Kidney (tissue), 14 donors: Measurements from ENCODE around the gene PANX2. TPM values are rescaled to one million over a fixed set of nuclear protein-coding genes. Genes with fewer than 3 reads are reported as not detected.
"Not testable (repeated sequence)": the region's sequence is repeated elsewhere in the genome, so short reads cannot be mapped to it uniquely, and the experiment has no call there.

ENCODE experiments used
- DNase-seq, 5 donors: peaks; one replicate each; pipeline ENCODE4 v3.0.0-alpha.2; 2013 to 2020
- FAIRE-seq: peaks from 2 replicates; lab custom pipeline; 2012; peaks lifted over from hg19 to GRCh38; lab: Jason Lieb, UNC
- H3K27ac ChIP-seq, 2 donors: one replicate each; pipeline ENCODE4 v1.7.0; 2013; ENCODE audit warnings: low read depth in 2 of 2, low read length in 2 of 2, inconsistent platforms in 1 of 2
- H3K27me3 ChIP-seq: one replicate; pipeline ENCODE4 v1.7.1; 2013; ENCODE audit warnings: low read length, inconsistent platforms; ENCODE audit not compliant: control insufficient read depth, insufficient read depth
- H3K36me3 ChIP-seq, 3 donors: one replicate each; pipeline versions ENCODE4 v1.7.0 to v1.7.1; 2013; ENCODE audit warnings: low read length in 3 of 3, control low read depth in 1 of 3, inconsistent platforms in 1 of 3; ENCODE audit not compliant: insufficient read depth in 3 of 3, control insufficient read depth in 2 of 3
- H3K4me1 ChIP-seq, 3 donors: one replicate each; pipeline versions ENCODE4 v1.7.0 to v1.7.1; 2013; ENCODE audit warnings: low read length in 3 of 3, inconsistent platforms in 1 of 3, low read depth in 1 of 3; ENCODE audit not compliant: control insufficient read depth in 2 of 3, insufficient read depth in 2 of 3
- H3K4me3 ChIP-seq, 3 donors: one replicate each; pipeline versions ENCODE4 v1.7.0 to v1.8.1; 2013; ENCODE audit warnings: low read length in 3 of 3, control low read depth in 1 of 3, inconsistent platforms in 1 of 3
- H3K9ac ChIP-seq, 3 donors: one replicate each; pipeline versions ENCODE4 v1.7.0 to v1.7.1; 2013; ENCODE audit warnings: low read length in 3 of 3, control low read depth in 1 of 3, inconsistent platforms in 1 of 3
- H3K9me3 ChIP-seq, 3 donors: one replicate each; pipeline versions ENCODE4 v1.7.0 to v1.7.1; 2013; ENCODE audit warnings: low read length in 3 of 3, control low read depth in 1 of 3, inconsistent platforms in 1 of 3; ENCODE audit not compliant: control insufficient read depth in 2 of 3, insufficient read depth in 1 of 3
- intact Hi-C: fragments of 100-400 bp; cut with DNase I; formaldehyde crosslinking; loops from one replicate; pipeline ENCODE4 v1.11.1; 2022
- polyA plus RNA-seq: library from polyadenylated mRNA; stranded (reverse); fragments of 350-450 nt; fragmentation: Illumina TruSeq; extraction: RNeasy Lipid Tissue Mini Kit (QIAGEN cat#74804); gene quantifications from one replicate; pipeline ENCODE4 v1.2.3, GENCODE V29; 2014; ENCODE audit warnings: low read depth, low replicate concordance; ENCODE audit not compliant: insufficient read depth
- total RNA-seq: library from RNA; stranded (reverse); fragmentation: NEBNext Ultra II Directional; extraction: Animal tissue kit (Norgen Biotek cat#: 25700); gene quantifications from one replicate; pipeline ENCODE4 v1.2.1, GENCODE V29; 2021
- TF ChIP-seq, protein P1 (sequence below): IDR thresholded peaks from 3 replicates; pipeline ENCODE4 v1.5.1; 2012; ENCODE audit warnings: mild to moderate bottlenecking, moderate library complexity, borderline replicate concordance; ENCODE audit not compliant: insufficient read depth; ENCODE audit errors: extremely low read depth
- donor health status: control.
- donor health status: control.
- donor health status: control.
- donor health status: control.
- donor health status: control.
- donor health status: DM: yes; HTN: yes; CAD: no.
- donor health status: Normal renal cell carcinoma (clear cell type).

PANX2 gene
- total and polyA plus RNA-seq, 2 donors from 2014 or later = 1.0 to 4.3 TPM

DNA sequence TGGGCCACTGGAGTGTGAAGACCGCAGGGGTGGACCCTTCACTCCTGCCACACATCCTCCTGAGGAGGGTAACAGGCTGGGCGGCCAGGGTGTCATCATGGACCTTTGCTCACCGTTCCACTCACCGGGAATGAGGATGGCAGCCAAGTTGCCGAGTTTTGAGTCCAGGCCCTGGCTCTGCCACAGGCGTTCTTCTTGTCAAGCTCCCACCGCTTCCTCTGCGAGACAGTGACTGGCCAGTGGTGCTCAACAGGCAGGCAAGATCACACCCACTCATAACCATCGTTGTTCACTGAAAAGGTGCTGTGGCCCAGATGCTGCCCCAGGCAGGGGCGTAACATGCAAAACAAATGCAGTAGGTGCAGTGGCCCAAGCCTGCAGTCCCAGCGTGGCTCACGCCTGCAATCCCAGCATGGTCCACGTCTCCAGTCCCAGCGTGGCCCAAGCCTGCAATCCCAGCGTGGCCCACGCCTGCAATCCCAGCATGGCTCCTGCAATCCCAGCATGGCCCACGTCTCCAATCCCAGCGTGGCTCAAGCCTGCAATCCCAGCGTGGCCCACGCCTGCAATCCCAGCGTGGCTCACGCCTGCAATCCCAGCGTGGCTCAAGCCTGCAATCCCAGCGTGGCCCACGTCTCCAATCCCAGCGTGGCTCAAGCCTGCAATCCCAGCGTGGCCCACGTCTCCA, 5.0 kb upstream of the PANX2 start:
- DNase-seq (peak in 1 of 5 donors; percentile 53), FAIRE-seq (no peak)
- TF ChIP-seq, protein P1, sequence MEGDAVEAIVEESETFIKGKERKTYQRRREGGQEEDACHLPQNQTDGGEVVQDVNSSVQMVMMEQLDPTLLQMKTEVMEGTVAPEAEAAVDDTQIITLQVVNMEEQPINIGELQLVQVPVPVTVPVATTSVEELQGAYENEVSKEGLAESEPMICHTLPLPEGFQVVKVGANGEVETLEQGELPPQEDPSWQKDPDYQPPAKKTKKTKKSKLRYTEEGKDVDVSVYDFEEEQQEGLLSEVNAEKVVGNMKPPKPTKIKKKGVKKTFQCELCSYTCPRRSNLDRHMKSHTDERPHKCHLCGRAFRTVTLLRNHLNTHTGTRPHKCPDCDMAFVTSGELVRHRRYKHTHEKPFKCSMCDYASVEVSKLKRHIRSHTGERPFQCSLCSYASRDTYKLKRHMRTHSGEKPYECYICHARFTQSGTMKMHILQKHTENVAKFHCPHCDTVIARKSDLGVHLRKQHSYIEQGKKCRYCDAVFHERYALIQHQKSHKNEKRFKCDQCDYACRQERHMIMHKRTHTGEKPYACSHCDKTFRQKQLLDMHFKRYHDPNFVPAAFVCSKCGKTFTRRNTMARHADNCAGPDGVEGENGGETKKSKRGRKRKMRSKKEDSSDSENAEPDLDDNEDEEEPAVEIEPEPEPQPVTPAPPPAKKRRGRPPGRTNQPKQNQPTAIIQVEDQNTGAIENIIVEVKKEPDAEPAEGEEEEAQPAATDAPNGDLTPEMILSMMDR = no peak
- H3K4me3 ChIP-seq = no peak overlapping the region
- no peak overlapping the region for H3K27ac ChIP-seq
- H3K27me3 ChIP-seq = peaks cover 3% of the 10 kb centered on the region
- no peak overlapping the region for H3K9ac ChIP-seq
- intact Hi-C loops = no loop called here
- H3K4me1 ChIP-seq = no peaks in the 10 kb centered on the region
- H3K9me3 ChIP-seq = no peaks in the 10 kb centered on the region
- H3K36me3 ChIP-seq = no peaks in the 10 kb centered on the region

DNA sequence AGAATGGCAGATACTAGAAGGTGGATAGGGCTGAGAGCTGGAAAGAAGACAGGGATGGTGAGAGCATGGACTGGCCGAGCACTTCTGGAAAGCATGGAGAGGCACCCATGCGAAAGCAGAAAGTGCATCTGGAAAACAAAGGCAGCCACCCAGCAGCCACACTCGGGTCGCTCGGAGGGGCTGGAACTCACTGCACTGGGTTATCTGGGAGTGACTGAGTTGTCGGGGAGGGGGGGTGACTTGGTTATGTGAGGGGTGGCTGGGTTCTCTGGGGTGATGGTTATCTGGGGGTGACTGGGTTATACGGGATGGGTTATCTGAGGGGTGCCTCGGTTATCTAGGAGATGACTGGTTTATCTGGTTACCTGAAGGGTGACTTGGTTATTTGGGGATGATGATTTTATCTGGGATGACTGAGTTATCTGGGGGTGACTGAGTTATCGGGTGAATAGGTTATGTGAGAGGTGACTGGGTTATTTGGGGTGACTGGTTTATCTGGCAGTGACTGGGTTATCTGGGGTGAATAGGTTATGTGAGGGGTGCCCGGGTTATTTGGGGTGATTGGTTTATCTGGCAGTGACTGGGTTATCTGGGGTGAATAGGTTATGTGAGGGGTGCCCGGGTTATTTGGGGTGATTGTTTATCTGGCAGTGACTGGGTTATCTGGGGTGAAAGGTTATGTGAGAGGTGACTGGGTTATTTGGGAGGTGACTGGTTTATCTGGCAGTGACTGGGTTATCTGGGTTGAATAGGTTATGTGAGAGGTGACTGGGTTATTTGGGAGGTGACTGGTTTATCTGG, 2.6 kb upstream of the PANX2 start:
- Histone ChIP-seq H3K9ac (no peak overlapping the region), H3K4me1 (peaks cover 0 to 4% (median 0%) of the 10 kb centered on the region in 3 donors), H3K27ac (no peak overlapping the region), H3K27me3 (peaks cover 3% of the 10 kb centered on the region), H3K4me3 (no peak overlapping the region), H3K36me3 (no peaks in the 10 kb centered on the region), H3K9me3 (no peaks in the 10 kb centered on the region)
- TF ChIP-seq, protein P1 = no peak
- FAIRE-seq (no peak), DNase-seq (peak in 1 of 5 donors; percentile 36)
- intact Hi-C loops = no loop called here

DNA sequence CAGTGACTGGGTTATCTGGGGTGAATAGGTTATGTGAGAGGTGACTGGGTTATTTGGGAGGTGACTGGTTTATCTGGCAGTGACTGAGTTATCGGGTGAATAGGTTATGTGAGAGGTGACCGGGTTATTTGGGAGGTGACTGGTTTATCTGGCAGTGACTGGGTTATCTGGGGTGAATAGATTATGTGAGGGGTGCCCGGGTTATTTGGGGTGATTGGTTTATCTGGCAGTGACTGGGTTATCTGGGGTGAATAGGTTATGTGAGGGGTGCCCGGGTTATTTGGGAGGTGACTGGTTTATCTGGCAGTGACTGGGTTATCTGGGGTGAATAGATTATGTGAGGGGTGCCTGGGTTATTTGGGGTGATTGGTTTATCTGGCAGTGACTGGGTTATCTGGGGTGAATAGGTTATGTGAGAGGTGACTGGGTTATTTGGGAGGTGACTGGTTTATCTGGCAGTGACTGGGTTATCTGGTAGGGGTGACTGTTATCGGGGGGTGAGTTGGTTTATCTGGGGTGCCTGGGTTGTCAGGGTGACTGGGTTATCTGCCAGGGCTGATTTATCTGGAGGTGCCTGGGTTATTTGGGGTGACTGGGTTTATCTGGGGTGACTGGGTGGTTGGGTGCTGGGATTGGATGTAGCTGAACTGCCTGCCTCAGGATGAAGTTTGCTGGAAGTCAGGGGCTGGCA, 1.9 kb upstream of the PANX2 start:
- FAIRE-seq, H3K36me3 ChIP-seq, H3K4me1 ChIP-seq, H3K9me3 ChIP-seq, H3K4me3 ChIP-seq, H3K27ac ChIP-seq, DNase-seq, H3K27me3 ChIP-seq, intact Hi-C loops, H3K9ac ChIP-seq: not testable (repeated sequence)
